Embryonic facial prominence (tissue), 1 donor: ENCODE measurements around the gene LBP.
A peak's percentile ranks its signal among the peaks of the same experiment; 100 is the strongest.
"Not testable (repeated sequence)": the region's sequence is repeated elsewhere in the genome, so short reads cannot be mapped to it uniquely, and the experiment has no call there.

Experiments used
- DNase-seq: peaks from one replicate; pipeline ENCODE4 v3.0.0-alpha.2; 2016; ENCODE audit errors: extremely low spot score

The LBP gene

GRCh38 chr20:38320221-38320620 lies 26.1 kb upstream of the LBP start:
- DNase-seq, result no peak

- no peak for DNase-seq
Measured at GRCh38 chr20:38321959-38322598, 24.2 kb upstream of the LBP start.

DNA sequence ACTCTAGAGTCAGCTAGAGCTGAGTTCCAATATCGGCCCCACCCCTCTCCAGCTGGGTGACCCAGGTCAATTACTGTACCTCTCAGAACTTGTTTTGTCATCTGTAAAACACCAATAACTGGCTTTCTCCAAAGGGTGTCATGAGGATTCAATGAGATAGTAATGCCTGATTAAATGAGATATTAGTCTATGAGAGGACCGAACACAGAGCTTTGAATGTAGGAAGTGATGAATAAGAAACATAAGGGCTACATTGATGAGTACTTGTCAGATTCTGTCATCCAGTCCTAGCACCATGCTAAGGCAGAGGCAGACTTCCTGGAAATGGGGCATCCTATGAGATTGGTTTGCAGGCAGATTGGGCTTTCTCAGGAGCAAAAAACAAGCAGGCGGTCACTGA lies 22.1 kb upstream of the LBP start:
- DNase-seq, result no peak

GRCh38 chr20:38325167-38325566 lies 21.1 kb upstream of the LBP start:
- DNase-seq, result no peak

DNA sequence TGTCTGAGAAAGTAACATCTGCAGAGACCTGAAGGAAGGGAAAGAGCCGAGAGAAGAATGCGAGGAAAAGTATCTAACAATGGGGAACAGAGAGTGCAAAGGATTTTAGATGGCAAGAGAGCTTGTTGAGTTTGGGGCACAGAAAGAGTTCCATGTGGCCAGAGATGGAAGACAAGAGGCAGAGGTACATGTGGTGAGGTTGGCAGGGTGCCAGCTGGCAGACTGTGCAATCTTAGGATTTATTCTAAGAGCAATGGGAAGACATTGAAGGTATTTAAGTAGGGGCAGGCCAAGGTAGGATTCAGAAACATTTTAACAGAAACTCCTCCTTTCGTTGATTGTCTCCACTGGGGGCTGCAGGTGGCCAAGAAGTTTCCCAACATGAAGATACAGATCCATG lies 20.4 kb upstream of the LBP start:
- no peak for DNase-seq

GRCh38 chr20:38326309-38326708 lies 20.0 kb upstream of the LBP start:
- DNase-seq, result no peak

- DNase-seq, result no peak
Measured at GRCh38 chr20:38330638-38331037, 15.6 kb upstream of the LBP start.

- no peak for DNase-seq
Measured at GRCh38 chr20:38331245-38331644, 15.0 kb upstream of the LBP start.

- DNase-seq, result peak; percentile 20
Measured at GRCh38 chr20:38331814-38332213, 14.5 kb upstream of the LBP start.

DNA sequence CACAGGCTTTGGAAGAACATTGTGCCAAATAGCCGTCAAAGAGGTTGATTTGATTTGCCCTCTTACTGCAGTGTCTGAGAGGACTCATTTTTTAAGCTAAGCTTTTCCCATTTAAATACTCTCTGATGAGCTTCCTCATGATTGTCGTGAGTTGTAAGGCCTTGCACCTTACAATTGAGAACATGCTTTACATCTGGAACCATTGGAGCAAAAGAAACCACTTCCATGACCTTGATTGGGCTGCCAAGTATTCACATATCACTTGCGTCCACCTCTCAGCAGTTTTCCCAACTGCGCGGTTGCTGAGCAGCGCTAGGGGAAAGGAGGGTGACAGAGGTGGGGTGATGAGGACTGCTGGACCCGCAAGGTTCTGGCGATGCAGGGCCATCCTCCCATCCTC lies 12.3 kb upstream of the LBP start:
- no peak for DNase-seq

DNA sequence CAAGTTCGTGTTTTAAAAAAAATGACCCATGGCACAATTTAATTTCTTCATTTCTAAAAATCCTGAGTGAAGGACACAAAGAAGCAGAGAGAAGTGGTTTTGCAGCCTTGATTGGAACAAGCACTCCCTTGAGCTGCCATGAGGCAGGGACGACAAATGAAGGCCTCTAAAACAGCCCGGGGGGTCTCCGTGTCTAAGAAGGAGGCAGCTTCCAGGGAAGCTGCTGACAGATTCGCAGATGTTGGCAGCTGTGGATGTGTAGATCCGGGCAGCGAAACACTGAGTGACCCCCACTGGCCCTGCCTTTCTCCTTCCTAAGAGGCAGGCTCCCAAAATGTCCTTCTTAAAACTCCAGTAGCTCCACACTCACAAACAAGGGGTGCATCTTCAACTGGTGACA lies 9.6 kb upstream of the LBP start:
- no peak for DNase-seq

DNA sequence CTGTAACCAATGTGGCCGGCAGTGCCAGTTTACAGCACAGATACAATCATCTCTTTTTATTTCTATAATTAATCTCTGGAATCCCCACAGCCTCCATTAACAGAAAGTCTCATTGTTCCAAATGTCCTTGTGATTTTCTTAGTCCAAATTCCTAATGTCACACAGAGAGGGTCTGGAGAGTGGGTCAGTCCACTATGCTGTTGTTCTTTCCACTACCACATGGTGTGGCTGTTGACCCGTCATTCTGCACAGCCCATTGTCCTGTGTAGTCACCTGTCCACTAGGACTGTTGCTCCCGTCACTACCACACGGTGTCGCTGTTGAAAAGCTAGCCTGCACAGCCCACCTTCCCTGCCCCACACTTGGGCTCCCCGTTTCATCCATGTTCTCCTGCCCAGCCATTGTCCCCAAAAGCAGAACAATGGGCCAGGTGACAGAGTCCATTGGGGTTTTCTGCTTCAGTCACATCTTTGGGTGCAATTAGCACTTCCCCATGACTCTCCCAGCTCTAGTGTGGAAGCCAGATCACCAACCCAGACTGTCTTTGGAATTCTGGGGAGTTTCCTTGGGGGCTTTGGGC lies 8.6 kb upstream of the LBP start:
- no peak for DNase-seq

DNA sequence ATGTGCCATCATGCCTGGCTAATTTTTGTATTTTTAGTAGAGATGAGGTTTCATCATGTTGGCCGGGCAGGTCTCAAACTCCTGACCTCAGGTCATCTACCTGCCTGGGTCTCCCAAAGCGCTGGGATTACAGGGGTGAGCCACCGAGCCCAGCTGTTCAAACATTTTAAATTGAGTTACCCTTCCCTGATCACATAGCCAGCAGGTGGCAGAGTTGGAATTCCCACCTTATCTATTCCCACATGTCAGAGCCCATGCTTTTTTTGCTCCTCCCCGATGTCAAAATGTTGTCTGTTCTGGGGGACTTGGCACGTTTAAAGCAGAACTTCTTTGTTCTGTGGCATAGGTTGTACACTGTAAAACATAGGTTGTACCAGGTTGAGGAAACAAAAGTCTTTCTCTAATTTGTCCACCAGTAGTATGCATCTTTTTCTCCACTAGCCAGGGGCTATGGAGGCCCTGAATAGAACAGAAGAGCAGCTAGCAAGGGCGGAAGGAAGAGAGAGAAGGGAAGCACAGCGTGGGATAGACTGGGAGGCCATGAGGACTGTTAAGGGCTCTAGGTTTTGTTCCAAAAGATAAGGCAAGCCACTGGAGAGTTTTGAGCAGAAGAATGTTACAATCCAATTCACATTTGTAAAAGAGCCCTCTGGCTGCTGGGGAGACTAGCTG lies 7.3 kb upstream of the LBP start:
- no peak for DNase-seq

GRCh38 chr20:38339521-38339896 lies 6.8 kb upstream of the LBP start:
- not testable (repeated sequence) for DNase-seq

DNA sequence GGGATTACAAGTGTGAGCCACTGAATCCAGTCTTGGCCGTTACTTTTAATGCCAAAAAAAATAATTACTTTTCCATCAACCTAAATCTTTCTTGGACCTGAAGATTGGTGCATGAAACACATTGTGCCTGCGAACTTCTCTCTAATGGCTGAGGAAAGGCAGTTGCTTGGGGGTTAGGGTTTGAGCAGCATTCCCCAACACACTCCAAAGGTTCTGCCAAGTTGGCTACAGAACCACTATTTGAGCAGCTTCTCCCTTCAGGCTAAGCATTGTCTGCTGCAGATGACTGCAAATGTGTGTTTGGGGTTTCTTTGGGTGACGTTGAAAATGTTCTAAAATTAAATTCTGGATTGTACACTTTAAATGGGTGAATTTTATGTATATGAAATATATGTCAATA lies 6.3 kb upstream of the LBP start:
- no peak for DNase-seq

GRCh38 chr20:38340693-38341092 lies 5.6 kb upstream of the LBP start:
- DNase-seq, result no peak

GRCh38 chr20:38342216-38342615 lies 4.1 kb upstream of the LBP start:
- DNase-seq, result no peak

GRCh38 chr20:38342713-38343310 lies 3.5 kb upstream of the LBP start:
- DNase-seq, result no peak

- no peak for DNase-seq
Measured at GRCh38 chr20:38343311-38344106, 2.8 kb upstream of the LBP start.

DNA sequence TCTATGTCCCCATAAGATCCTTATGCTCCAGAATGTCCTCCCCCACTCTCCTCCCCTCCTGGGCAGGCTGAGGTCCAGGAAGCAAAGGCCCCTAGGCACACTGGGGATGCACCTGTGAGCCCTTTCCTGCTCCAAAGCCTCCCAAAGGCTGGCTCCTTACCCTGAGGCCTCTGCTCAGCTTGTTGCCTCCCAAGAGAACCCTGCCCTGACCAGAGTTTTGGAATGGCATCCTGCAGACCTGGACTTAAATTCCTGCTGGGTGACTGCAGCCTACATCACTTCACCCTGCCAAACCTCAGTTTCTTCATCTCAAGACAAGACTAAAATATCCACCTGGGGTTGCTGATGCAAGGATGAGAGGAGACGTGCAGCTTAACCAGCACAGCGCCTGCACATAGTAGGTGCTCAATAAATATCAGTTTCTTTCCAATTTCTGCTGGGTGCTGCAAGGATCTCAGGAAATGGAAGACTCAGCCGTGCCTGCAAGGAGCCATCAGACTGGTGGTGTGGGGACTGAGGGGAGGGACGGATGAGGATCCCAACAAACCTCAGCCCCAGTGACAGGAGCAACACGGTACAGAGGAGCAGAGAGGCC lies 2.1 kb upstream of the LBP start:
- no peak for DNase-seq

GRCh38 chr20:38345643-38346042 lies 639 bp upstream of the LBP start:
- no peak for DNase-seq

GRCh38 chr20:38346741-38347140 lies 459 bp downstream of the LBP start:
- no peak for DNase-seq
